Astrocyte (in vitro differentiated cells and primary cell): Measurements from ENCODE around the gene CCDC117.

Experiments used
- CTCF ChIP-seq: IDR thresholded peaks from 2 replicates; pipeline ENCODE4 v1.5.1; 2011; ENCODE audit warnings: low read depth, mild to moderate bottlenecking, inconsistent platforms, low read length, moderate library complexity; ENCODE audit not compliant: insufficient read depth
- EZH2 ChIP-seq: IDR thresholded peaks from 2 replicates; pipeline ENCODE4 v1.6.1; 2012; ENCODE audit warnings: mild to moderate bottlenecking, low read length, inconsistent platforms; ENCODE audit not compliant: insufficient read depth

GRCh38 chr22:28835630-28836189 lies 63.2 kb downstream of the CCDC117 start:
- TF ChIP-seq EZH2 = no peak
- TF ChIP-seq CTCF = no peak
